HAP-1 (cell line): ENCODE data around the gene UQCR11.
A peak's percentile ranks its signal among the peaks of the same experiment; 100 is the strongest.

ENCODE experiments used
- DNase-seq, 2 experiments: peaks; one replicate each; pipeline ENCODE4 v3.0.0-alpha.2; 2016 to 2020; ENCODE audit warnings: low spot score in 2 of 2
- H3K27me3 ChIP-seq: fragments of 250-450 bp; sonication (Bioruptor Pico); 2 replicates; pipeline ENCODE4 v1.5.1; 2020; ENCODE audit warnings: low read depth, mild to moderate bottlenecking, moderate library complexity
- H3K36me3 ChIP-seq: fragments of 250-450 bp; sonication (Bioruptor Pico); replicated peaks from 2 replicates; pipeline ENCODE4 v1.5.1; 2020; ENCODE audit warnings: mild to moderate bottlenecking
- H3K4me1 ChIP-seq: fragments of 250-450 bp; sonication (Bioruptor Pico); 2 replicates; pipeline ENCODE4 v1.5.1; 2020; ENCODE audit warnings: mild to moderate bottlenecking
- H3K4me3 ChIP-seq: fragments of 250-450 bp; sonication (Bioruptor Pico); 2 replicates; pipeline ENCODE4 v1.5.1; 2020; ENCODE audit warnings: mild to moderate bottlenecking, moderate library complexity
- H3K9me3 ChIP-seq: fragments of 250-450 bp; sonication (Bioruptor Pico); 2 replicates; pipeline ENCODE4 v1.5.1; 2020; ENCODE audit warnings: mild to moderate bottlenecking, moderate library complexity
- in situ Hi-C: fragments of 300-500 bp; cut with MboI; formaldehyde crosslinking; loops from 3 replicates; pipeline ENCODE4 v1.14.3; 2020; ENCODE audit warnings: low sequenced_read_pairs, inconsistent platforms, mixed read lengths

Gene UQCR11

GRCh38 chr19:1605236-1606137 lies at the start of gene UQCR11:
Gene UQCR11 (minus strand): TSS chr19:1605462. CDS start chr19:1605409, 53 bp downstream.
- H3K27me3 ChIP-seq, result no peaks in the 10 kb centered on the region
- peak; percentile 96 to 97 for DNase-seq
- H3K36me3 ChIP-seq, result peaks cover 37% of the 10 kb centered on the region
- peaks cover 10% of the 10 kb centered on the region for H3K4me1 ChIP-seq
- in situ Hi-C loops, result no loop called here
- no peaks in the 10 kb centered on the region for H3K9me3 ChIP-seq
- peak within 1 kb of the TSS; percentile 96 for H3K4me3 ChIP-seq

- H3K4me3 ChIP-seq, result no peak overlapping the region
- H3K4me1 ChIP-seq, result no peaks in the 10 kb centered on the region
- no peak for DNase-seq
- in situ Hi-C loops, result no loop called here
- no peaks in the 10 kb centered on the region for H3K9me3 ChIP-seq
- H3K36me3 ChIP-seq, result peaks cover 10% of the 10 kb centered on the region
- no peaks in the 10 kb centered on the region for H3K27me3 ChIP-seq
These were observed 49.0 kb upstream of the UQCR11 start for GRCh38 chr19:1654178-1654792.

GRCh38 chr19:1653300-1653628 lies 48.0 kb upstream of the UQCR11 start:
- H3K36me3 ChIP-seq, result peaks cover 20% of the 10 kb centered on the region
- H3K4me3 ChIP-seq, result peak overlapping the region; percentile 83
- DNase-seq, result no peak
- no peaks in the 10 kb centered on the region for H3K9me3 ChIP-seq
- in situ Hi-C loops, result no loop called here
- no peaks in the 10 kb centered on the region for H3K4me1 ChIP-seq
- H3K27me3 ChIP-seq, result no peaks in the 10 kb centered on the region

- DNase-seq, result peak; percentile 96 to 98
- Histone ChIP-seq H3K4me1 (no peaks in the 10 kb centered on the region), H3K4me3 (peak within 1 kb of the TSS; percentile 83), H3K27me3 (no peaks in the 10 kb centered on the region), H3K36me3 (peaks cover 26% of the 10 kb centered on the region), H3K9me3 (no peaks in the 10 kb centered on the region)
- in situ Hi-C loops, result no loop called here
These were observed 47.4 kb upstream of the UQCR11 start, which contains the start of gene TCF3 for GRCh38 chr19:1652471-1653299. Gene TCF3 (minus strand): TSS chr19:1652615. CDS start chr19:1650248, 2,367 bp downstream.

GRCh38 chr19:1651568-1652291 lies 46.5 kb upstream of the UQCR11 start:
- Histone ChIP-seq H3K9me3 (no peaks in the 10 kb centered on the region), H3K36me3 (peaks cover 33% of the 10 kb centered on the region), H3K4me3 (peak overlapping the region; percentile 63), H3K4me1 (no peaks in the 10 kb centered on the region), H3K27me3 (no peaks in the 10 kb centered on the region)
- in situ Hi-C loops, result no loop called here
- DNase-seq, result peak in 1 of 2 experiments; percentile 46

GRCh38 chr19:1650650-1651567 lies 45.6 kb upstream of the UQCR11 start:
- peaks cover 42% of the 10 kb centered on the region for H3K36me3 ChIP-seq

GRCh38 chr19:1649706-1650649 lies 44.7 kb upstream of the UQCR11 start:
- peaks cover 50% of the 10 kb centered on the region for H3K36me3 ChIP-seq
- peak overlapping the region; percentile 63 for H3K4me3 ChIP-seq
- in situ Hi-C loops, result no loop called here
- no peaks in the 10 kb centered on the region for H3K4me1 ChIP-seq
- DNase-seq, result peak in 1 of 2 experiments; percentile 42
- no peaks in the 10 kb centered on the region for H3K9me3 ChIP-seq
- H3K27me3 ChIP-seq, result no peaks in the 10 kb centered on the region

More at GRCh38 chr19:1650650-1651567, 45.6 kb upstream of the UQCR11 start:
- DNase-seq, result peak; percentile 32 to 62
- Histone ChIP-seq H3K27me3 (no peaks in the 10 kb centered on the region), H3K4me3 (peak overlapping the region; percentile 63), H3K9me3 (no peaks in the 10 kb centered on the region), H3K4me1 (no peaks in the 10 kb centered on the region)
- in situ Hi-C loops, result no loop called here

- Histone ChIP-seq H3K36me3 (peaks cover 57% of the 10 kb centered on the region), H3K27me3 (no peaks in the 10 kb centered on the region), H3K4me3 (no peak overlapping the region), H3K4me1 (no peaks in the 10 kb centered on the region), H3K9me3 (no peaks in the 10 kb centered on the region)
- in situ Hi-C loops, result no loop called here
- DNase-seq, result no peak
These were observed 43.8 kb upstream of the UQCR11 start for GRCh38 chr19:1648920-1649541.

GRCh38 chr19:1648459-1648849 lies 43.2 kb upstream of the UQCR11 start:
- no peaks in the 10 kb centered on the region for H3K9me3 ChIP-seq
- in situ Hi-C loops, result no loop called here
- H3K4me1 ChIP-seq, result no peaks in the 10 kb centered on the region
- no peaks in the 10 kb centered on the region for H3K27me3 ChIP-seq
- DNase-seq, result no peak
- peaks cover 62% of the 10 kb centered on the region for H3K36me3 ChIP-seq
- H3K4me3 ChIP-seq, result no peak overlapping the region

- Histone ChIP-seq H3K4me3 (no peak overlapping the region), H3K9me3 (no peaks in the 10 kb centered on the region), H3K4me1 (no peaks in the 10 kb centered on the region), H3K36me3 (peaks cover 69% of the 10 kb centered on the region), H3K27me3 (no peaks in the 10 kb centered on the region)
- in situ Hi-C loops, result no loop called here
- no peak for DNase-seq
These were observed 42.5 kb upstream of the UQCR11 start for GRCh38 chr19:1647501-1648458.
